ENCODE data around the gene CDKN1C. TPM values are rescaled to one million over a fixed set of nuclear protein-coding genes. Genes with fewer than 3 reads are reported as not detected.

Gene CDKN1C
- polyA plus RNA-seq, 4 donors: 4.0 to 328 (median 17.7) TPM

DNA sequence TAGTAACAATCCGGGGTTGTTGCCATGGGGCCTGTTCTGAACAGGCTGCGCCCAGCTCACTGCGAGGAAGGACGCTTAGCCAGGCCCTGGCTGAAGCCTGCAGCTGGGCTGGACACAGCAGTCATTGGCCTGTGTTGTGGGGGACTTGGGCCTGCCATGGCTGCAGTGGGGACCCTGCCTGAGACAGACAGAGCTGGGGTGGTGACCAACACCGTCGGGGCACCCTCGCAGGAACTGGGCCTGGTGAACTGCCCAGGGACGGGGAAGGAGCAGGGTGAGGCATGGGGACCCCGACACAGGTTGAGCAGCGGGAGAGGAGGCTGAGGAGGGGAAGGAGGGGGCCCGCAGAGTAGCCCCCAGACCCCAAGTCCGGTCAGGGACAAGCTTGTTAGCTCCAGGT, 34.8 kb upstream of the CDKN1C start:
- Histone ChIP-seq H3K4me1 (ENCODE audit: control insufficient read depth in 3 of 3, insufficient read depth in 2 of 3, low read depth in 1 of 3, low read length in 2 of 3) (peaks cover 0 to 16% (median 5%) of the 10 kb centered on the region in 3 donors), H3K4me3 (ENCODE audit: low read depth in 1 of 3, low read length in 3 of 3) (no peak overlapping the region), H3K9me3 (ENCODE audit: control insufficient read depth in 2 of 2, insufficient read depth in 1 of 2, low read depth in 1 of 2, low read length in 1 of 2) (no peaks in the 10 kb centered on the region), H3K27ac (ENCODE audit: low read depth in 1 of 3, low read length in 2 of 3) (no peak overlapping the region), H3K36me3 (ENCODE audit: control insufficient read depth in 3 of 3, insufficient read depth in 2 of 3, low read depth in 1 of 3, low read length in 3 of 3) (peaks cover 0 to 25% (median 0%) of the 10 kb centered on the region in 3 donors), H3K27me3 (ENCODE audit: control insufficient read depth in 3 of 3, insufficient read depth in 3 of 3, low read length in 3 of 3) (no peaks in the 10 kb centered on the region)
- DNase-seq: no peak
- no peak for FAIRE-seq
- 90 to 93% (median 92%) methylated on average over 12 of the region's 12 CpGs for WGBS, 3 donors

DNA sequence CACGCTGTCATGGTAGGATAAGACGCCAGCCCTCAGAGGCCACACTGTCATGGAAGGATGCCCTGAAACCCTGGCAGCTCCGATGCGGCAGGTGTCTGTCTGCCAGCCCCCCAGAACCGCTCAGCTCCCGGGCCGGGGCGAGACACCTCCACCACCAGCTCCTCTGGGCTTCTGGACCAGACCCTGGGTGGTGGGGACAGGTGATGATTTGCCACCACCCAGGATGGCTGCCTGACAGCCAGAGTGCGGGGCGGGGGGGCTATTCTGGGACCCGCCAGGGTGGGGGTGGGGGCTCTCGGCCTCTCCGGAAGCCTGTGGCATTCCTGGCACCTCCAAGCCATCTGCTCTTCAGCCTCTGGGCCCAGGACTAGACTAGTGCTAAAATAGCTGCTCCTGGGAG, 34.3 kb upstream of the CDKN1C start:
- H3K27ac ChIP-seq (ENCODE audit: low read depth in 1 of 3, low read length in 2 of 3): no peak overlapping the region
- no peak overlapping the region for H3K4me3 ChIP-seq (ENCODE audit: low read depth in 1 of 3, low read length in 3 of 3)
- H3K4me1 ChIP-seq (ENCODE audit: control insufficient read depth in 3 of 3, insufficient read depth in 2 of 3, low read depth in 1 of 3, low read length in 2 of 3): peaks cover 0 to 12% (median 2%) of the 10 kb centered on the region in 3 donors
- H3K27me3 ChIP-seq (ENCODE audit: control insufficient read depth in 3 of 3, insufficient read depth in 3 of 3, low read length in 3 of 3): no peaks in the 10 kb centered on the region
- DNase-seq (no peak), FAIRE-seq (no peak)
- H3K9me3 ChIP-seq (ENCODE audit: control insufficient read depth in 2 of 2, insufficient read depth in 1 of 2, low read depth in 1 of 2, low read length in 1 of 2): no peaks in the 10 kb centered on the region
- peaks cover 0 to 25% (median 0%) of the 10 kb centered on the region in 3 donors for H3K36me3 ChIP-seq (ENCODE audit: control insufficient read depth in 3 of 3, insufficient read depth in 2 of 3, low read depth in 1 of 3, low read length in 3 of 3)
- WGBS, 3 donors: 91 to 94% (median 92%) methylated on average over 12 to 13 of the region's 13 CpGs

DNA sequence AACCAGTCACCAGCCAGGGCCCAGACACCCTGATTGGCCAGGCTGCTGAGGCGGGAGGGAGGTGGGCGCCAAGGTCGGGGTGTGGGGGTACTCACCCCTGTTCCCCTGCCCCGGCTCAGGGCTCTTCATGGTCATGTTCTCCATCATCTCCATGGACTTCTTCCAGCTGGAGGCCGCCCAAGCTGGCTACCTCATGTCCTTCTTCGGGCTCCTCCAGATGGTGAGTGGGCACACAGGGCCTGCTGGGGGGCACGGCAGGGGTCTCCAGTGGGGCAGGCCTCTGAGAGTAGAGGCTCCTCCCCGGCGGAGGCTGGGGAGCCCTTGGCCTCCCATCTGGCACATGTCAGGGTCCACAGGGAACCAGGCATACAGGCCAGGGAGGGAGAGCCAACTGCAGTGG, 33.6 kb upstream of the CDKN1C start:
- 91 to 95% (median 92%) methylated on average over 9 of the region's 9 CpGs for WGBS, 3 donors
- no peak overlapping the region for H3K4me3 ChIP-seq (ENCODE audit: low read depth in 1 of 3, low read length in 3 of 3)
- FAIRE-seq: no peak

DNA sequence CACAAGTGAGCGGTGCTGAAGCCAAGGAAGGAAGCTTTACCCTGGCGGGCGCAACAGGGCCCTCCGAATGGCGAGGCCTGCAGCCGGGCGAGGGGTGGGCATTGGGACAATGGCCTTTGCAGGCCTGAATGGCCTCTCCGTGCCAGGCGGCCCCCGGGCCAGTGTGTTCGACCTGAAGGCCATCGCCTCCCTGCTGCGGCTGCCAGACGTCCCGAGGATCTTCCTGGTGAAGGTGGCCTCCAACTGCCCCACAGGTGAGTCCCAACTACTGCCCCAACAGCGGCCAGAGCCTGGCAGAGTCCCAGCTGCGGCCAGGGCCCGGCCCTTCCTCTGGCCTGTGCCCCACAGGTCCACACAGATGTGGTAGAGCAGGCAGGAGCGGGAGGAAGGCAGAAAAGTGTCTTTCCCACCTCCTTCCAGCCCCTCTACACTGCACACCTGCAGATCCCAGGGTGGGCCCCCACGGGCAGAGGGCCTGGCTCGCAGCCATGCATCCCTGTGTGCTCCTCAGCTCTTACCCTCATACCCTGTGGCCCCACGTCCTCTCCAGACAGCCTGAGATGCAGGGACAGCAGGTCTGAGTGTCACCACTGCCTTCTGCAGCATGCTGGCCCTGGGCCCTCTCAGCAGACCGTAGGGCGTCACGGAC, 32.4 kb upstream of the CDKN1C start:
- no peak for FAIRE-seq
- 86 to 91% (median 86%) methylated on average over 20 to 25 of the region's 25 CpGs for WGBS, 3 donors
- Histone ChIP-seq H3K36me3 (ENCODE audit: control insufficient read depth in 3 of 3, insufficient read depth in 2 of 3, low read depth in 1 of 3, low read length in 3 of 3) (peaks cover 0 to 25% (median 0%) of the 10 kb centered on the region in 3 donors), H3K4me1 (ENCODE audit: control insufficient read depth in 3 of 3, insufficient read depth in 2 of 3, low read depth in 1 of 3, low read length in 2 of 3) (peaks cover 0 to 22% (median 0%) of the 10 kb centered on the region in 3 donors), H3K4me3 (ENCODE audit: low read depth in 1 of 3, low read length in 3 of 3) (no peak overlapping the region), H3K27me3 (ENCODE audit: control insufficient read depth in 3 of 3, insufficient read depth in 3 of 3, low read length in 3 of 3) (no peaks in the 10 kb centered on the region), H3K9me3 (ENCODE audit: control insufficient read depth in 2 of 2, insufficient read depth in 1 of 2, low read depth in 1 of 2, low read length in 1 of 2) (no peaks in the 10 kb centered on the region), H3K27ac (ENCODE audit: low read depth in 1 of 3, low read length in 2 of 3) (no peak overlapping the region)
- DNase-seq: no peak

More for the DNA sequence above, 33.6 kb upstream of the CDKN1C start:
- H3K27ac ChIP-seq (ENCODE audit: low read depth in 1 of 3, low read length in 2 of 3): no peak overlapping the region
- DNase-seq: no peak
- H3K36me3 ChIP-seq (ENCODE audit: control insufficient read depth in 3 of 3, insufficient read depth in 2 of 3, low read depth in 1 of 3, low read length in 3 of 3): peaks cover 0 to 25% (median 0%) of the 10 kb centered on the region in 3 donors
- H3K4me1 ChIP-seq (ENCODE audit: control insufficient read depth in 3 of 3, insufficient read depth in 2 of 3, low read depth in 1 of 3, low read length in 2 of 3): peaks cover 0 to 11% (median 0%) of the 10 kb centered on the region in 3 donors
- no peaks in the 10 kb centered on the region for H3K27me3 ChIP-seq (ENCODE audit: control insufficient read depth in 3 of 3, insufficient read depth in 3 of 3, low read length in 3 of 3)
- H3K9me3 ChIP-seq (ENCODE audit: control insufficient read depth in 2 of 2, insufficient read depth in 1 of 2, low read depth in 1 of 2, low read length in 1 of 2): no peaks in the 10 kb centered on the region

DNA sequence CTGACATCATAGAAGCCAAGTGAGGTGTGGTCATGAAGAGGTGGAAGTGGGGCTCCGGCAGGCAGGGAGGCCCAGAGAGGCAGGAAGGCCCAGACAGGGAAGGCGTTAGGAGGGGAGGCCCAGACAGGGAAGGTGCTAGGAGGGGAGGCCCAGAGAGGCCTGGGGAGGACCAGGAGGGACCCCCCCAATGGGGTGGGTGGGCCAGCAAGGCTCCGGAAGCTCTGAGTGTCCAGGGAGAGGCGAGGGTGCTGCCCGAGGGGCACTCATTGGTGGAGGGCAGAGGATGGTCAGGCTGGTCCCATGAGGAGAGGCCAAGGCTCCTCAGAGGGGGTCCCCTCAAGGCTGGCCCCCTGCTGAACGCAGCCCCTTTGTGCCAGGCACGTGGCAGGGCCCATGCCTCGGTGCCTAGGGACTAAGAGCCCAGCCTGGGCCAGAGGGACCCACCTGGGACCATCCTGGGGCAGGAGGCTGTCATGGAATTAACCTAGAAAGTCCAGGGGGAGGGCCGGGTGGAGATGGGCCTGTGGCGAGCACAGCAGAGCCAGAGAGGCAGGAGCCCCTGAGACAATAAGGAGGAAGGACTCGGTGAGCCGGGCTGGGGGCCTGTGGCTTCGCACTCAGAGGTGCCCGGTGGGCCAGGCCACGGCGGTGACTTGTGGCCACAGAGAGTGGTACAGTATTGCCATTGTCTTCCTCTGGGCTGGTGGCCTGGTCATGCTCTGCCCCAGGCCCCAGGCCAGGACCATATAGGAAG, 31.5 kb upstream of the CDKN1C start:
- no peak overlapping the region for H3K4me3 ChIP-seq (ENCODE audit: low read depth in 1 of 3, low read length in 3 of 3)
- WGBS, 3 donors: 89 to 92% (median 91%) methylated on average over 11 to 16 of the region's 16 CpGs
- no peak overlapping the region for H3K27ac ChIP-seq (ENCODE audit: low read depth in 1 of 3, low read length in 2 of 3)
- peaks cover 0 to 27% (median 2%) of the 10 kb centered on the region in 3 donors for H3K4me1 ChIP-seq (ENCODE audit: control insufficient read depth in 3 of 3, insufficient read depth in 2 of 3, low read depth in 1 of 3, low read length in 2 of 3)
- no peaks in the 10 kb centered on the region for H3K9me3 ChIP-seq (ENCODE audit: control insufficient read depth in 2 of 2, insufficient read depth in 1 of 2, low read depth in 1 of 2, low read length in 1 of 2)
- DNase-seq: no peak
- peaks cover 0 to 19% (median 0%) of the 10 kb centered on the region in 3 donors for H3K36me3 ChIP-seq (ENCODE audit: control insufficient read depth in 3 of 3, insufficient read depth in 2 of 3, low read depth in 1 of 3, low read length in 3 of 3)
- H3K27me3 ChIP-seq (ENCODE audit: control insufficient read depth in 3 of 3, insufficient read depth in 3 of 3, low read length in 3 of 3): no peaks in the 10 kb centered on the region
- no peak for FAIRE-seq

DNA sequence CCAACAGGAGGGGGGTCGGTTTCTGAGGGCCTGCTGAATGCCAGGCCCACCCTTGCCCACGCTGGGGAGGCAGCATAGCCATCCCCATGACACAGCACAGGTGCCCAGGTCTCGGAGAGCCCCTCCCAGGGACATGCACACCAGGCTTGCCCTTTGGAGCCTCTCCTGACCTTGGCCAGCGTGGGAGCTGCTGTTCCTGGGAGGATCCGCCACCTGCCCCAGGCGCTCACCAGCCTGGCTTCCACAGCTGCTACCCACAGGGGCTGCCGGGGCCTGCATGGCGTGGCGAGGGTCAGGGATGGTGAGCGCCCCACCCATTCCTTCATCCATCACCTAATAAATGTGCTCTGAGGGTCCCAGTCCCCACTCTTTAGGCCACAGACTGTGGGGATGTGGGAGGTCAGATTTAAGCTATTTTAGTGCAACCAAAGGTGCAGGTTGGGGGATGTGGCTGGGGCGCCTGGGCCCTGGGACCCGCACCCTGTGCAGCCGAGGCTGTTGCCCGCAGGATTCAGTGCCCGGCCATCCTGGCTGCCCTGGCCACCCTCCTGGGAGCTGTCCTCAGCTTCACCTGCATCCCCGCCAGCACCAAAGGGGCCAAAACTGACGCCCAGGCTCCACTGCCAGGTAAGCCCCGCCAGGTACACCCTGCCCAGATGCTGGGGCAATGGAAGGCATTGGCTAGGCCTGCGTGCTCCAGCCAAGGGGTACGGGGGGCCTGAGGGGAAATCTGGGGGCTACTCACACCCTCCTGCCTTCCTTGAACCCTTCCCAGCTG, 30.7 kb upstream of the CDKN1C start:
- Histone ChIP-seq H3K36me3 (ENCODE audit: control insufficient read depth in 3 of 3, insufficient read depth in 2 of 3, low read depth in 1 of 3, low read length in 3 of 3) (peaks cover 0 to 16% (median 0%) of the 10 kb centered on the region in 3 donors), H3K27me3 (ENCODE audit: control insufficient read depth in 3 of 3, insufficient read depth in 3 of 3, low read length in 3 of 3) (no peaks in the 10 kb centered on the region), H3K4me3 (ENCODE audit: low read depth in 1 of 3, low read length in 3 of 3) (no peak overlapping the region), H3K4me1 (ENCODE audit: control insufficient read depth in 3 of 3, insufficient read depth in 2 of 3, low read depth in 1 of 3, low read length in 2 of 3) (peaks cover 0 to 35% (median 3%) of the 10 kb centered on the region in 3 donors), H3K9me3 (ENCODE audit: control insufficient read depth in 2 of 2, insufficient read depth in 1 of 2, low read depth in 1 of 2, low read length in 1 of 2) (no peaks in the 10 kb centered on the region), H3K27ac (ENCODE audit: low read depth in 1 of 3, low read length in 2 of 3) (no peak overlapping the region)
- DNase-seq: no peak
- no peak for FAIRE-seq
- 76 to 88% (median 82%) methylated on average over 18 to 20 of the region's 20 CpGs for WGBS, 3 donors

DNA sequence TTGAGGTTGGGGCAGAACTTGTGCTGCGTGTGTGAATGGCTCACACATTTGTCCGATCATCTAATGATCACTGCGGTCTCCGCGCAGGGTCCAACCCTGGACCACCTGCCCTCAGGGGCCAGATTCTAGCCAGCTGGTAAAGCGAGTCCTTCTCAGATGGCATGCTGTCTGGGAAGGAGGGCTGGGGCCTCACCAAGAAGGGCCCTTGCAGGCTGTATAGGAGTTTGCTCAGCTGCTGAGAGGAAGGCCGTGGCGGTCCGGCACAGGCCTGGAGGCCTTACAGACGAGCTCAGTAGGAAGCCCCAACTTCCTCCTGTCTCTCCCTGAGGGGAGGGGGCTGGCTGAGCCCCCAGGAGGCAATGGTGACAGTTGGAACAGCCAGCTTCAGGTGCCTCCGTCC, 29.9 kb upstream of the CDKN1C start:
- 88 to 94% (median 93%) methylated on average over 11 of the region's 11 CpGs for WGBS, 3 donors
- Histone ChIP-seq H3K27ac (ENCODE audit: low read depth in 1 of 3, low read length in 2 of 3) (no peak overlapping the region), H3K9me3 (ENCODE audit: control insufficient read depth in 2 of 2, insufficient read depth in 1 of 2, low read depth in 1 of 2, low read length in 1 of 2) (no peaks in the 10 kb centered on the region), H3K4me1 (ENCODE audit: control insufficient read depth in 3 of 3, insufficient read depth in 2 of 3, low read depth in 1 of 3, low read length in 2 of 3) (peaks cover 0 to 40% (median 3%) of the 10 kb centered on the region in 3 donors), H3K4me3 (ENCODE audit: low read depth in 1 of 3, low read length in 3 of 3) (no peak overlapping the region), H3K36me3 (ENCODE audit: control insufficient read depth in 3 of 3, insufficient read depth in 2 of 3, low read depth in 1 of 3, low read length in 3 of 3) (peaks cover 0 to 18% (median 0%) of the 10 kb centered on the region in 3 donors), H3K27me3 (ENCODE audit: control insufficient read depth in 3 of 3, insufficient read depth in 3 of 3, low read length in 3 of 3) (no peaks in the 10 kb centered on the region)
- FAIRE-seq (no peak), DNase-seq (no peak)
